Gastroesophageal sphincter (tissue), 4 donors: ENCODE measurements around the gene MS4A6A. TPM values are rescaled to one million over a fixed set of nuclear protein-coding genes. Genes with fewer than 3 reads are reported as not detected.

Experiments
- ATAC-seq: fragments of 150-250 bp; one replicate; pipeline ENCODE4 v1.9.1; 2016; ENCODE audit warnings: mild to moderate bottlenecking, moderate library complexity
- H3K27ac ChIP-seq, 4 donors: fragments of 200-600 bp; sonication (generic) in 3 of 4; 1 replicate in 3 of 4; 2 replicates in 1 of 4; pipeline ENCODE4 v1.5.1; 2016 to 2019
- H3K27me3 ChIP-seq: fragments of 200-600 bp; sonication (generic); one replicate; pipeline ENCODE4 v1.5.1; 2019
- H3K36me3 ChIP-seq, 2 donors: fragments of 200-600 bp; sonication (generic); one replicate each; pipeline ENCODE4 v1.5.1; 2019; ENCODE audit warnings: control low read depth in 1 of 2
- H3K4me1 ChIP-seq, 3 donors: fragments of 200-600 bp; sonication (generic); 1 replicate in 2 of 3; 2 replicates in 1 of 3; pipeline ENCODE4 v1.5.1; 2016 to 2019; ENCODE audit warnings: control low read depth in 2 of 3
- H3K4me3 ChIP-seq, 2 donors: fragments of 200-600 bp; sonication (generic); one replicate each; pipeline ENCODE4 v1.5.1; 2019; ENCODE audit warnings: mild to moderate bottlenecking in 1 of 2, moderate library complexity in 1 of 2
- H3K9me3 ChIP-seq, 3 donors: fragments of 200-600 bp; sonication (generic); one replicate each; pipeline ENCODE4 v1.5.1; 2017 to 2019; ENCODE audit warnings: control low read depth in 2 of 3
- CTCF ChIP-seq, 4 experiments: fragments of 200-600 bp in 2 of 4; fragments of 450-650 bp in 2 of 4; sonication (generic) in 1 of 4; IDR thresholded peaks; one replicate each; pipeline ENCODE4 v1.5.1; 2017 to 2019; ENCODE audit warnings: antibody characterized with exemption in 4 of 4, mild to moderate bottlenecking in 2 of 4, moderate library complexity in 2 of 4
- EP300 ChIP-seq: sonication (generic); formaldehyde crosslinking; IDR thresholded peaks from one replicate; pipeline ENCODE4 v1.6.1; 2017; ENCODE audit warnings: antibody characterized with exemption, mild to moderate bottlenecking
- POLR2A ChIP-seq, 2 donors: fragments of 450-650 bp; IDR thresholded peaks; one replicate each; pipeline ENCODE4 v1.6.1; 2017; ENCODE audit warnings: antibody characterized with exemption in 2 of 2, mild to moderate bottlenecking in 2 of 2, moderate library complexity in 1 of 2
- POLR2AphosphoS5 ChIP-seq: sonication (generic); formaldehyde crosslinking; IDR thresholded peaks from one replicate; pipeline ENCODE4 v1.6.1; 2017; ENCODE audit warnings: antibody characterized with exemption
- WGBS, 2 donors: methylation state at CpG; one replicate each; pipeline ENCODE4 v1.1.5; 2018; ENCODE audit warnings: low coverage in 1 of 2; 5-methylcytosine and 5-hydroxymethylcytosine counted together
- total RNA-seq, 4 donors: library from RNA; depleted of rRNA; stranded (reverse); fragments of >200 nt; gene quantifications; one replicate each; pipeline ENCODE4 v1.1.0, GENCODE V29; 2016

Gene MS4A6A
- total RNA-seq, 4 donors from 2014 or later, result 27.5 to 137 (median 74.3) TPM

- 59 to 68% methylated on average over 2 to 4 of the region's 4 CpGs for WGBS, 2 donors
- no peak for ATAC-seq
- no peak overlapping the region for H3K4me3 ChIP-seq
- no peaks in the 10 kb centered on the region for H3K4me1 ChIP-seq
- TF ChIP-seq EP300 (no peak), POLR2A (IDR thresholded peaks at IDR 0.05) (no peak), CTCF (IDR thresholded peaks at IDR 0.05) (no peak), POLR2AphosphoS5 (no peak)
- no peaks in the 10 kb centered on the region for H3K36me3 ChIP-seq
- no peaks in the 10 kb centered on the region for H3K9me3 ChIP-seq
- H3K27ac ChIP-seq, result no peak overlapping the region
- H3K27me3 ChIP-seq, result no peaks in the 10 kb centered on the region
Measured at GRCh38 chr11:60161766-60162165, 21.1 kb downstream of the MS4A6A start.

DNA sequence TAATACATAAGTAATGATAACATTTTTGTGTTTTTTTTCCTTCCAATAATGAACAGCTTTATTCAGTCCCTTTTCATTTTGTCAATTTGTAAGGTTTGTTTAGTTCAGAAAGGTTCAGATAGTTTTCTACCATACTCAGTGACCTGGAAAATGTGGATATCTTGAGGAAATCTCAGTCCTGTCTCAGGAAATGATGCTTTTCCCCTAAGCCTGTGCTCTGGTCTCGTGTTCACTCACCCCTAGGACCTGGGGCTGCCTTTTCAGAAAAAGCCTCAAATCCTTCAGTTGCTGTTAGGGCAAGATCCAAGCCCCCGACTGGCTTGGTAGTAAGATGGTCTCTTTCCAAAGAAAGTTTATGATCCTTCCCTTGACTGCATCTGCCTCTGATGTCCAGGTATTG lies 21.8 kb downstream of the MS4A6A start:
- no peak overlapping the region for H3K4me3 ChIP-seq
- H3K36me3 ChIP-seq, result no peaks in the 10 kb centered on the region

DNA sequence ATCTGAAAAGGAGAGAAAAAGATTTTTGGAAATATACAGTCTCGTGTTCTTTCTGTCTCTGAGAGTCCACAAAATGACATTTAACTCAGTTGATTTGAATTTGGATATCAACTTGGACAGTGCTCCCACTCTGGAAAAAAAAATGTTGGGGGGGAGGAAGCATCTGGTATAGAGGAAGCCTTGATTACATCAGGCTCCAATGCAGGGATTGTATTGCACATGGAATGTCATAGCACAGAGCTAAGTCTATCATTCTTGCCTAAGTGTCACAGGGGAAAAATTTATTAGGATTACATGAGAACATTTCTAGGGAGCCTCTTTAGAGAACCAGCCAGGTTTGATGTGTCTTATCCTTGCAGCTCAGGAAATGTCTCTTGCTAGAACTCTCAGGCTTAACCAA lies 23.0 kb downstream of the MS4A6A start:
- no peak for ATAC-seq
- TF ChIP-seq POLR2AphosphoS5 (no peak), EP300 (no peak)
- WGBS, 2 donors, result 0 to 40% methylated on average over 1 of the region's 1 CpG
- Histone ChIP-seq H3K9me3 (no peaks in the 10 kb centered on the region), H3K27ac (no peak overlapping the region), H3K4me1 (no peaks in the 10 kb centered on the region), H3K4me3 (no peak overlapping the region), H3K27me3 (no peaks in the 10 kb centered on the region), H3K36me3 (no peaks in the 10 kb centered on the region)

More for the DNA sequence above, 21.8 kb downstream of the MS4A6A start:
- H3K27me3 ChIP-seq, result no peaks in the 10 kb centered on the region
- TF ChIP-seq CTCF (IDR thresholded peaks at IDR 0.05) (no peak), POLR2A (IDR thresholded peaks at IDR 0.05) (no peak), EP300 (no peak), POLR2AphosphoS5 (no peak)
- H3K27ac ChIP-seq, result no peak overlapping the region
- no peaks in the 10 kb centered on the region for H3K4me1 ChIP-seq
- no peak for ATAC-seq
- H3K9me3 ChIP-seq, result no peaks in the 10 kb centered on the region
- 58 to 89% methylated on average over 1 to 2 of the region's 2 CpGs for WGBS, 2 donors

- no peaks in the 10 kb centered on the region for H3K4me1 ChIP-seq
- H3K27me3 ChIP-seq, result no peaks in the 10 kb centered on the region
- H3K4me3 ChIP-seq, result no peak overlapping the region
- no peaks in the 10 kb centered on the region for H3K36me3 ChIP-seq
- H3K27ac ChIP-seq, result no peak overlapping the region
- H3K9me3 ChIP-seq, result no peaks in the 10 kb centered on the region
- TF ChIP-seq POLR2AphosphoS5, result no peak
- no peak for TF ChIP-seq CTCF (IDR thresholded peaks at IDR 0.05)
- no peak for TF ChIP-seq EP300
- TF ChIP-seq POLR2A (IDR thresholded peaks at IDR 0.05), result no peak
- WGBS, 2 donors, result 33 to 74% methylated on average over 2 of the region's 2 CpGs
- ATAC-seq, result no peak
Measured at GRCh38 chr11:60159284-60159683, 23.6 kb downstream of the MS4A6A start.

- ATAC-seq, result no peak
- WGBS, 2 donors, result 71 to 72% methylated on average over 3 of the region's 3 CpGs
Measured at GRCh38 chr11:60158636-60159035, 24.2 kb downstream of the MS4A6A start.

More at GRCh38 chr11:60158636-60159035, 24.2 kb downstream of the MS4A6A start:
- H3K36me3 ChIP-seq, result no peaks in the 10 kb centered on the region
- no peak for TF ChIP-seq POLR2A (IDR thresholded peaks at IDR 0.05)
- TF ChIP-seq EP300, result no peak
- no peak for TF ChIP-seq CTCF (IDR thresholded peaks at IDR 0.05)
- no peak for TF ChIP-seq POLR2AphosphoS5
- no peaks in the 10 kb centered on the region for H3K27me3 ChIP-seq
- H3K4me3 ChIP-seq, result no peak overlapping the region
- no peaks in the 10 kb centered on the region for H3K9me3 ChIP-seq
- no peaks in the 10 kb centered on the region for H3K4me1 ChIP-seq
- no peak overlapping the region for H3K27ac ChIP-seq
